SKM-1 (cell line): ENCODE data around the gene KRTAP9-3.
"Not testable (repeated sequence)": the region's sequence is repeated elsewhere in the genome, so short reads cannot be mapped to it uniquely, and the experiment has no call there.

Experiments
- DNase-seq: peaks from one replicate; lab custom pipeline; 2025; ENCODE audit not compliant: unreplicated experiment; lab: John Stamatoyannopoulos, UW

The KRTAP9-3 gene

GRCh38 chr17:41249637-41250240 lies 17.5 kb downstream of the KRTAP9-3 start, which contains the start of gene KRTAP9-4:
Gene KRTAP9-4 (plus strand): TSS chr17:41249687. CDS start chr17:41249721, 34 bp downstream.
- DNase-seq, result not testable (repeated sequence)

- no peak for DNase-seq
These were observed 19.0 kb downstream of the KRTAP9-3 start for GRCh38 chr17:41251261-41251660.

- DNase-seq, result no peak
These were observed 22.6 kb downstream of the KRTAP9-3 start for GRCh38 chr17:41254861-41255260.

GRCh38 chr17:41255381-41256290 lies 23.4 kb downstream of the KRTAP9-3 start, which contains the start of gene KRTAP9-9:
Gene KRTAP9-9 (plus strand): TSS chr17:41255384.
- not testable (repeated sequence) for DNase-seq

GRCh38 chr17:41256291-41256685 lies 24.0 kb downstream of the KRTAP9-3 start:
- DNase-seq, result no peak

GRCh38 chr17:41258406-41258805 lies 26.2 kb downstream of the KRTAP9-3 start:
- no peak for DNase-seq

GRCh38 chr17:41263212-41263611 lies 31.0 kb downstream of the KRTAP9-3 start:
- no peak for DNase-seq

- no peak for DNase-seq
These were observed 32.4 kb downstream of the KRTAP9-3 start for GRCh38 chr17:41264599-41264998.

- no peak for DNase-seq
These were observed 32.8 kb downstream of the KRTAP9-3 start, which contains the start of gene KRTAP9-6 for GRCh38 chr17:41265078-41265477. Gene KRTAP9-6 (plus strand): TSS chr17:41265378. CDS start chr17:41265378, 0 bp downstream.

GRCh38 chr17:41267711-41268110 lies 35.5 kb downstream of the KRTAP9-3 start:
- no peak for DNase-seq

- DNase-seq, result not testable (repeated sequence)
These were observed 39.1 kb downstream of the KRTAP9-3 start for GRCh38 chr17:41271323-41271722.

GRCh38 chr17:41271858-41272257 lies 39.6 kb downstream of the KRTAP9-3 start:
- no peak for DNase-seq

GRCh38 chr17:41275648-41276190 lies 43.5 kb downstream of the KRTAP9-3 start, which contains the start of gene KRTAP9-7:
Gene KRTAP9-7 (plus strand): TSS chr17:41275698. CDS start chr17:41275698, 0 bp downstream.
- DNase-seq, result not testable (repeated sequence)

- no peak for DNase-seq
These were observed 46.1 kb downstream of the KRTAP9-3 start for GRCh38 chr17:41278176-41278955.
